H1 (cell line): ENCODE data around the gene DDC.

Experiments
- NRF1 ChIP-seq: IDR thresholded peaks from 2 replicates; pipeline ENCODE4 v1.6.1; 2011; ENCODE audit warnings: mild to moderate bottlenecking, low read depth, low read length, improper control_type of control experiment
- POLR2AphosphoS5 ChIP-seq: IDR thresholded peaks from 2 replicates; pipeline ENCODE4 v1.6.1; 2011; ENCODE audit warnings: low read depth, low read length
- YY1 ChIP-seq: IDR thresholded peaks from 2 replicates; pipeline ENCODE4 v1.6.1; 2011; ENCODE audit warnings: low read depth, mild to moderate bottlenecking, low read length
- TF ChIP-seq, protein P1 (sequence below), 3 experiments: IDR thresholded peaks; 1 replicate in 2 of 3; 2 replicates in 1 of 3; pipeline versions ENCODE4 v1.5.1 to v1.6.1; 2011; ENCODE audit warnings: low read length in 3 of 3, mild to moderate bottlenecking in 3 of 3, inconsistent platforms in 2 of 3, low read depth in 1 of 3, moderate library complexity in 1 of 3; ENCODE audit not compliant: insufficient read depth in 1 of 3; ENCODE audit errors: control extremely low read depth in 1 of 3

DNA sequence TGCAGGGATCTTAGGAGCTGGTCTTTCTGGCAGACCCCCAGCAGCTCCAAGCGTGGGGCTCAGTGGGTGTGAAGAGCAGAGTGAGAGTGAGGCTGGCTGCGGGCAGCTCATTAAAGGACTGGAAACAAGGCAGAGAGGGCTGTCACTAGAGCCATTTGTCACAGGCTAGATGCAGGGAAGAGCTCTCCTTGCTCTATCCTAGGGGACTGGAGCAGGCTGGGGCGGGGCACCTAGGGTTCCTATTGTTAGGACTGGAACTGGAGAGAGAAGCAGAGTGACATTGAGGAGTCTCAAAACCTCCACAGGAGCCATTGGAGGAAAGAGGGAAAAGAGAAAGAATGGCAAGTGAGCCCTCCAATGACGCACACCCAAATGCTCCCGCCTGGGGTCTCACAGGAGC lies 772 bp upstream of the DDC start:
- no peak for TF ChIP-seq POLR2AphosphoS5
- TF ChIP-seq, protein P1, sequence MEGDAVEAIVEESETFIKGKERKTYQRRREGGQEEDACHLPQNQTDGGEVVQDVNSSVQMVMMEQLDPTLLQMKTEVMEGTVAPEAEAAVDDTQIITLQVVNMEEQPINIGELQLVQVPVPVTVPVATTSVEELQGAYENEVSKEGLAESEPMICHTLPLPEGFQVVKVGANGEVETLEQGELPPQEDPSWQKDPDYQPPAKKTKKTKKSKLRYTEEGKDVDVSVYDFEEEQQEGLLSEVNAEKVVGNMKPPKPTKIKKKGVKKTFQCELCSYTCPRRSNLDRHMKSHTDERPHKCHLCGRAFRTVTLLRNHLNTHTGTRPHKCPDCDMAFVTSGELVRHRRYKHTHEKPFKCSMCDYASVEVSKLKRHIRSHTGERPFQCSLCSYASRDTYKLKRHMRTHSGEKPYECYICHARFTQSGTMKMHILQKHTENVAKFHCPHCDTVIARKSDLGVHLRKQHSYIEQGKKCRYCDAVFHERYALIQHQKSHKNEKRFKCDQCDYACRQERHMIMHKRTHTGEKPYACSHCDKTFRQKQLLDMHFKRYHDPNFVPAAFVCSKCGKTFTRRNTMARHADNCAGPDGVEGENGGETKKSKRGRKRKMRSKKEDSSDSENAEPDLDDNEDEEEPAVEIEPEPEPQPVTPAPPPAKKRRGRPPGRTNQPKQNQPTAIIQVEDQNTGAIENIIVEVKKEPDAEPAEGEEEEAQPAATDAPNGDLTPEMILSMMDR (IDR thresholded peaks at IDR 0.05; ENCODE audit: control extremely low read depth in 1 of 3, insufficient read depth in 1 of 3, low read depth in 1 of 3, low read length in 3 of 3) = no peak
- TF ChIP-seq YY1 = no peak
- TF ChIP-seq NRF1 = no peak
